Thymus (tissue), 11 donors: ENCODE data around the gene C16orf86. TPM values are rescaled to one million over a fixed set of nuclear protein-coding genes. Genes with fewer than 3 reads are reported as not detected.

ENCODE experiments used
- DNase-seq, 9 donors: peaks; one replicate each; pipeline ENCODE4 v3.0.0-alpha.2; 2013; ENCODE audit warnings: low spot score in 9 of 9, low read depth in 6 of 9, missing footprints in 1 of 9
- H3K27ac ChIP-seq, 2 donors: one replicate each; pipeline ENCODE4 v1.5.1; 2013; ENCODE audit warnings: control low read depth in 1 of 2, low read depth in 1 of 2, low read length in 1 of 2, mild to moderate bottlenecking in 1 of 2, moderate library complexity in 1 of 2
- H3K27me3 ChIP-seq, 2 donors: one replicate each; pipeline ENCODE4 v1.5.1; 2013; ENCODE audit warnings: low read length in 1 of 2; ENCODE audit not compliant: control insufficient read depth in 2 of 2, insufficient read depth in 1 of 2
- H3K36me3 ChIP-seq, 2 donors: one replicate each; pipeline ENCODE4 v1.5.1; 2013; ENCODE audit warnings: low read length in 1 of 2, mild to moderate bottlenecking in 1 of 2, moderate library complexity in 1 of 2; ENCODE audit not compliant: control insufficient read depth in 2 of 2, insufficient read depth in 2 of 2
- H3K4me1 ChIP-seq, 2 donors: one replicate each; pipeline ENCODE4 v1.5.1; 2013; ENCODE audit warnings: low read length in 2 of 2; ENCODE audit not compliant: control insufficient read depth in 2 of 2, insufficient read depth in 2 of 2
- H3K4me3 ChIP-seq, 2 donors: one replicate each; pipeline ENCODE4 v1.5.1; 2013; ENCODE audit warnings: low read length in 2 of 2, control low read depth in 1 of 2, mild to moderate bottlenecking in 1 of 2
- H3K9me3 ChIP-seq, 2 donors: one replicate each; pipeline ENCODE4 v1.5.1; 2013; ENCODE audit warnings: low read length in 1 of 2, mild to moderate bottlenecking in 1 of 2; ENCODE audit not compliant: control insufficient read depth in 2 of 2, insufficient read depth in 1 of 2
- WGBS: extraction: QIAGEN DNeasy Blood & Tissue Kit; methylation state at CpG from one replicate; pipeline ENCODE4 v1.1.7; 2013; 5-methylcytosine and 5-hydroxymethylcytosine counted together
- polyA plus RNA-seq: library from polyadenylated mRNA; stranded (reverse); fragments of 200-250 nt; gene quantifications from one replicate; pipeline ENCODE4 v1.2.3, GENCODE V29; 2013
- total RNA-seq: library from RNA; stranded (reverse); fragments of 120-200 nt; gene quantifications from one replicate; pipeline ENCODE4 v1.2.4, GENCODE V29; 2013
- donor health status: healthy.

The C16orf86 gene
- total and polyA plus RNA-seq, 2 donors: 5.3 to 9.4 TPM

GRCh38 chr16:67651847-67652246 lies 14.8 kb upstream of the C16orf86 start:
- peaks cover 0 to 6% of the 10 kb centered on the region in 2 donors for H3K4me1 ChIP-seq
- no peak overlapping the region for H3K27ac ChIP-seq
- H3K9me3 ChIP-seq: no peaks in the 10 kb centered on the region
- DNase-seq: no peak
- WGBS: 96% methylated on average over 4 of the region's 4 CpGs
- peaks cover 0 to 32% of the 10 kb centered on the region in 2 donors for H3K27me3 ChIP-seq
- no peak overlapping the region for H3K4me3 ChIP-seq
- peaks cover 79 to 99% of the 10 kb centered on the region in 2 donors for H3K36me3 ChIP-seq

GRCh38 chr16:67652578-67653127 lies 14.0 kb upstream of the C16orf86 start:
- Histone ChIP-seq H3K9me3 (no peaks in the 10 kb centered on the region), H3K4me3 (no peak overlapping the region), H3K4me1 (peaks cover 0 to 6% of the 10 kb centered on the region in 2 donors), H3K27ac (no peak overlapping the region), H3K27me3 (peaks cover 0 to 28% of the 10 kb centered on the region in 2 donors), H3K36me3 (peaks cover 80 to 99% of the 10 kb centered on the region in 2 donors)
- WGBS: 91% methylated on average over 59 of the region's 59 CpGs
- DNase-seq: peak in 1 of 9 donors; percentile 27

- Histone ChIP-seq H3K27me3 (peaks cover 0 to 28% of the 10 kb centered on the region in 2 donors), H3K36me3 (peaks cover 83 to 99% of the 10 kb centered on the region in 2 donors), H3K9me3 (no peaks in the 10 kb centered on the region), H3K4me1 (peaks cover 0 to 6% of the 10 kb centered on the region in 2 donors), H3K4me3 (no peak overlapping the region), H3K27ac (no peak overlapping the region)
- no peak for DNase-seq
- 96% methylated on average over 68 of the region's 68 CpGs for WGBS
Measured at GRCh38 chr16:67653128-67653788, 13.4 kb upstream of the C16orf86 start.

GRCh38 chr16:67653789-67654402 lies 12.7 kb upstream of the C16orf86 start:
- 91% methylated on average over 25 of the region's 25 CpGs for WGBS
- Histone ChIP-seq H3K4me3 (no peak overlapping the region), H3K4me1 (peaks cover 2 to 9% of the 10 kb centered on the region in 2 donors), H3K36me3 (peaks cover 82 to 96% of the 10 kb centered on the region in 2 donors), H3K27me3 (peaks cover 0 to 23% of the 10 kb centered on the region in 2 donors), H3K9me3 (no peaks in the 10 kb centered on the region), H3K27ac (no peak overlapping the region)
- DNase-seq: no peak

- H3K27me3 ChIP-seq: peaks cover 0 to 18% of the 10 kb centered on the region in 2 donors
- DNase-seq: no peak
- peaks cover 7 to 15% of the 10 kb centered on the region in 2 donors for H3K4me1 ChIP-seq
- no peak overlapping the region for H3K4me3 ChIP-seq
- WGBS: 96% methylated on average over 30 of the region's 30 CpGs
- H3K27ac ChIP-seq: no peak overlapping the region
- H3K36me3 ChIP-seq: peaks cover 76 to 90% of the 10 kb centered on the region in 2 donors
- no peaks in the 10 kb centered on the region for H3K9me3 ChIP-seq
Measured at GRCh38 chr16:67654403-67654911, 12.2 kb upstream of the C16orf86 start.

- Histone ChIP-seq H3K4me3 (no peak overlapping the region), H3K27me3 (peaks cover 0 to 12% of the 10 kb centered on the region in 2 donors), H3K4me1 (peaks cover 8 to 19% of the 10 kb centered on the region in 2 donors), H3K36me3 (peaks cover 67 to 81% of the 10 kb centered on the region in 2 donors), H3K27ac (no peak overlapping the region), H3K9me3 (no peaks in the 10 kb centered on the region)
- 92% methylated on average over 4 of the region's 4 CpGs for WGBS
- DNase-seq: no peak
Measured at GRCh38 chr16:67655363-67655762, 11.3 kb upstream of the C16orf86 start.

GRCh38 chr16:67656344-67657016 lies 10.1 kb upstream of the C16orf86 start:
- peaks cover 56 to 70% of the 10 kb centered on the region in 2 donors for H3K36me3 ChIP-seq
- H3K27ac ChIP-seq: no peak overlapping the region
- whole genome bisulfite sequencing: 96% methylated on average over 9 of the region's 9 CpGs
- no peak overlapping the region for H3K4me3 ChIP-seq
- H3K4me1 ChIP-seq: peaks cover 13 to 28% of the 10 kb centered on the region in 2 donors
- H3K9me3 ChIP-seq: no peaks in the 10 kb centered on the region
- H3K27me3 ChIP-seq: peaks cover 0 to 14% of the 10 kb centered on the region in 2 donors
- DNase-seq: no peak

- no peak for DNase-seq
Measured at GRCh38 chr16:67657017-67657608, 9.5 kb upstream of the C16orf86 start.

More at GRCh38 chr16:67657017-67657608, 9.5 kb upstream of the C16orf86 start:
- Histone ChIP-seq H3K9me3 (no peaks in the 10 kb centered on the region), H3K4me3 (no peak overlapping the region), H3K36me3 (peaks cover 50 to 68% of the 10 kb centered on the region in 2 donors), H3K27me3 (peaks cover 0 to 16% of the 10 kb centered on the region in 2 donors), H3K4me1 (peaks cover 14 to 33% of the 10 kb centered on the region in 2 donors), H3K27ac (no peak overlapping the region)
- WGBS: 96% methylated on average over 16 of the region's 16 CpGs
